Type B pancreatic cell (in vitro differentiated cells): ENCODE results near the gene WDR93. TPM values are rescaled to one million over a fixed set of nuclear protein-coding genes. Genes with fewer than 3 reads are reported as not detected.

ENCODE experiments used
- DNase-seq: peaks from one replicate; pipeline ENCODE4 v3.0.0; 2021; ENCODE audit warnings: mixed read lengths; ENCODE audit not compliant: unreplicated experiment; ENCODE audit errors: extremely low spot score
- H3K27ac Mint-ChIP-seq: 2 replicates; pipeline ENCODE4 v1.8.0; 2021; ENCODE audit warnings: mild to moderate bottlenecking, mixed read lengths
- H3K27me3 Mint-ChIP-seq: 2 replicates; pipeline ENCODE4 v1.8.0; 2021; ENCODE audit warnings: mixed read lengths
- H3K36me3 Mint-ChIP-seq: 2 replicates; pipeline ENCODE4 v1.8.0; 2021; ENCODE audit warnings: mixed read lengths
- H3K4me1 Mint-ChIP-seq: one replicate; pipeline ENCODE4 v1.8.0; 2021; ENCODE audit warnings: mixed read lengths; ENCODE audit not compliant: unreplicated experiment
- H3K4me3 Mint-ChIP-seq: 2 replicates; pipeline ENCODE4 v1.8.0; 2021; ENCODE audit warnings: mild to moderate bottlenecking, mixed read lengths
- H3K9me3 Mint-ChIP-seq: 2 replicates; pipeline ENCODE4 v1.8.0; 2021; ENCODE audit warnings: mixed read lengths
- total RNA-seq: library from RNA; stranded (reverse); gene quantifications from 2 replicates; pipeline ENCODE4 v1.2.1, GENCODE V29; 2021; ENCODE audit warnings: low replicate concordance
- TF ChIP-seq, protein P1 (sequence below): fragments of 200-600 bp; sonication (generic); conservative IDR thresholded peaks from 2 replicates; pipeline ENCODE4 v1.5.0; 2021; ENCODE audit warnings: antibody characterized with exemption, mild to moderate bottlenecking

WDR93 gene
- total RNA-seq, 1 donor from 2014 or later: 1.5 TPM

DNA sequence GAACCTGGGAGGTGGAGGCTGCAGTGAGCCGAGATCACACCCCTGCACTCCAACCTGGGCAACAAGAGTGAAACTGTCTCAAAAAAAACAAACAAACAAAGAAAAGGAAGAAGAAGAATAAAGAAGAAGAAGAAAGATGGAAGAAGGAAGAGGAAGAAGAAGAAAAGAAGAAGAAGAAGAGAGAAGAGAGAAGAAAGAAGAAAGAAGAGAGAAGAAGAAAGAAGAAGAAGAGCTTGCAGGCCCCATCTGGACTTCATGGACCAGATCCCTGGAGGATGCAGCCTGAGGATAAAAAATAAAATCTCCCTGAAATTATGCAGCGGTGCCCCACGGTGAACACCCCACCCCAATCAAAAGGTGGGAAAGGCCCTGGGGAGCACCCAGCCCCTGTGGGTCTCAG lies 69.2 kb downstream of the WDR93 start:
- H3K9me3 Mint-ChIP-seq: no peaks in the 10 kb centered on the region
- H3K36me3 Mint-ChIP-seq: no peaks in the 10 kb centered on the region
- no peak for DNase-seq
- no peak overlapping the region for H3K27ac Mint-ChIP-seq
- H3K4me1 Mint-ChIP-seq: peaks cover 7% of the 10 kb centered on the region
- H3K27me3 Mint-ChIP-seq: peaks cover under 1% of the 10 kb centered on the region
- TF ChIP-seq, protein P1, sequence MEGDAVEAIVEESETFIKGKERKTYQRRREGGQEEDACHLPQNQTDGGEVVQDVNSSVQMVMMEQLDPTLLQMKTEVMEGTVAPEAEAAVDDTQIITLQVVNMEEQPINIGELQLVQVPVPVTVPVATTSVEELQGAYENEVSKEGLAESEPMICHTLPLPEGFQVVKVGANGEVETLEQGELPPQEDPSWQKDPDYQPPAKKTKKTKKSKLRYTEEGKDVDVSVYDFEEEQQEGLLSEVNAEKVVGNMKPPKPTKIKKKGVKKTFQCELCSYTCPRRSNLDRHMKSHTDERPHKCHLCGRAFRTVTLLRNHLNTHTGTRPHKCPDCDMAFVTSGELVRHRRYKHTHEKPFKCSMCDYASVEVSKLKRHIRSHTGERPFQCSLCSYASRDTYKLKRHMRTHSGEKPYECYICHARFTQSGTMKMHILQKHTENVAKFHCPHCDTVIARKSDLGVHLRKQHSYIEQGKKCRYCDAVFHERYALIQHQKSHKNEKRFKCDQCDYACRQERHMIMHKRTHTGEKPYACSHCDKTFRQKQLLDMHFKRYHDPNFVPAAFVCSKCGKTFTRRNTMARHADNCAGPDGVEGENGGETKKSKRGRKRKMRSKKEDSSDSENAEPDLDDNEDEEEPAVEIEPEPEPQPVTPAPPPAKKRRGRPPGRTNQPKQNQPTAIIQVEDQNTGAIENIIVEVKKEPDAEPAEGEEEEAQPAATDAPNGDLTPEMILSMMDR: no peak
- no peak overlapping the region for H3K4me3 Mint-ChIP-seq

- DNase-seq: peak; percentile 86
- Mint-ChIP-seq H3K27me3 (no peaks in the 10 kb centered on the region), H3K27ac (no peak overlapping the region), H3K4me1 (peaks cover 7% of the 10 kb centered on the region), H3K4me3 (no peak overlapping the region), H3K36me3 (no peaks in the 10 kb centered on the region), H3K9me3 (no peaks in the 10 kb centered on the region)
- TF ChIP-seq, protein P1: peak; percentile 94
These were observed 69.8 kb downstream of the WDR93 start for GRCh38 chr15:89760303-89761008.

- no peak overlapping the region for H3K27ac Mint-ChIP-seq
- no peaks in the 10 kb centered on the region for H3K27me3 Mint-ChIP-seq
- TF ChIP-seq, protein P1: peak; percentile 4
- no peaks in the 10 kb centered on the region for H3K36me3 Mint-ChIP-seq
- peaks cover 7% of the 10 kb centered on the region for H3K4me1 Mint-ChIP-seq
- no peak for DNase-seq
- H3K9me3 Mint-ChIP-seq: no peaks in the 10 kb centered on the region
- no peak overlapping the region for H3K4me3 Mint-ChIP-seq
These were observed 70.6 kb downstream of the WDR93 start for GRCh38 chr15:89761009-89761831.

DNA sequence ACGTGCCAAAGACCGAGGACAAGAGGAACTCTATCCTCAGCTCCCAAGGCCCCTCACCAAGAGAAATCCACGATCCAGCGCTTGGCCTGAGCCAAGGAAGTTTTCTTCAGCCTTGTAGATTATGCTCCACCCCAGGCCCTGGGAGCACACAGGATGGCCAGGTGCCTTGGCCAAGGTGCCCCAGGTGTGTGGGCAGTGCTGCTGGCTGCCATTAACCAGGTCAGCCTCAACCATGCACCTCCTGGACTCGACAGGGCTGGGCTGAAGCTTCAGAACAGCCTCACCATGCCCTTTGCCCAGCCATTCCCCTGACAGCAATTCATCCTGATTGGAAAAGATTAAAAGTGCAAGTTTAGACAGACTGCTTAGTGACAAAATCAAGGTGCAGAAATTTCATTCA lies 71.3 kb downstream of the WDR93 start:
- Mint-ChIP-seq H3K36me3 (no peaks in the 10 kb centered on the region), H3K4me3 (no peak overlapping the region), H3K27me3 (no peaks in the 10 kb centered on the region), H3K9me3 (no peaks in the 10 kb centered on the region), H3K4me1 (peaks cover 7% of the 10 kb centered on the region), H3K27ac (no peak overlapping the region)
- TF ChIP-seq, protein P1: no peak
- DNase-seq: no peak

- Mint-ChIP-seq H3K9me3 (no peaks in the 10 kb centered on the region), H3K4me1 (peaks cover 4% of the 10 kb centered on the region), H3K36me3 (no peaks in the 10 kb centered on the region), H3K27ac (no peak overlapping the region), H3K27me3 (no peaks in the 10 kb centered on the region), H3K4me3 (no peak overlapping the region)
- DNase-seq: no peak
- TF ChIP-seq, protein P1: no peak
These were observed 75.1 kb downstream of the WDR93 start for GRCh38 chr15:89765694-89766093.
